Type B pancreatic cell (in vitro differentiated cells): ENCODE measurements around the gene GPA33. TPM values are rescaled to one million over a fixed set of nuclear protein-coding genes. Genes with fewer than 3 reads are reported as not detected.

Experiments used
- DNase-seq: peaks from one replicate; pipeline ENCODE4 v3.0.0; 2021; ENCODE audit warnings: mixed read lengths; ENCODE audit not compliant: unreplicated experiment; ENCODE audit errors: extremely low spot score
- H3K27ac Mint-ChIP-seq: 2 replicates; pipeline ENCODE4 v1.8.0; 2021; ENCODE audit warnings: mild to moderate bottlenecking, mixed read lengths
- H3K27me3 Mint-ChIP-seq: 2 replicates; pipeline ENCODE4 v1.8.0; 2021; ENCODE audit warnings: mixed read lengths
- H3K36me3 Mint-ChIP-seq: 2 replicates; pipeline ENCODE4 v1.8.0; 2021; ENCODE audit warnings: mixed read lengths
- H3K4me1 Mint-ChIP-seq: one replicate; pipeline ENCODE4 v1.8.0; 2021; ENCODE audit warnings: mixed read lengths; ENCODE audit not compliant: unreplicated experiment
- H3K4me3 Mint-ChIP-seq: 2 replicates; pipeline ENCODE4 v1.8.0; 2021; ENCODE audit warnings: mild to moderate bottlenecking, mixed read lengths
- H3K9me3 Mint-ChIP-seq: 2 replicates; pipeline ENCODE4 v1.8.0; 2021; ENCODE audit warnings: mixed read lengths
- CTCF ChIP-seq: fragments of 200-600 bp; sonication (generic); conservative IDR thresholded peaks from 2 replicates; pipeline ENCODE4 v1.5.0; 2021; ENCODE audit warnings: antibody characterized with exemption, mild to moderate bottlenecking
- total RNA-seq: library from RNA; stranded (reverse); gene quantifications from 2 replicates; pipeline ENCODE4 v1.2.1, GENCODE V29; 2021; ENCODE audit warnings: low replicate concordance

GPA33 gene
- total RNA-seq, 1 donor from 2014 or later, result 0.68 TPM

GRCh38 chr1:167109125-167109524, 18.9 kb upstream of the GPA33 start:
- Mint-ChIP-seq H3K9me3 (peaks cover 5% of the 10 kb centered on the region), H3K4me3 (no peak overlapping the region), H3K4me1 (peaks cover 23% of the 10 kb centered on the region), H3K27me3 (peaks cover 6% of the 10 kb centered on the region), H3K36me3 (no peaks in the 10 kb centered on the region), H3K27ac (no peak overlapping the region)
- TF ChIP-seq CTCF, result no peak
- no peak for DNase-seq

GRCh38 chr1:167107456-167107855, 17.3 kb upstream of the GPA33 start:
- H3K27ac Mint-ChIP-seq, result no peak overlapping the region
- H3K27me3 Mint-ChIP-seq, result peaks cover 6% of the 10 kb centered on the region
- H3K4me1 Mint-ChIP-seq, result peaks cover 24% of the 10 kb centered on the region
- no peak for TF ChIP-seq CTCF
- H3K36me3 Mint-ChIP-seq, result no peaks in the 10 kb centered on the region
- H3K4me3 Mint-ChIP-seq, result no peak overlapping the region
- no peak for DNase-seq
- peaks cover 5% of the 10 kb centered on the region for H3K9me3 Mint-ChIP-seq

GRCh38 chr1:167106119-167106461, 15.9 kb upstream of the GPA33 start:
- DNase-seq, result no peak

GRCh38 chr1:167105271-167106118, 15.3 kb upstream of the GPA33 start:
- Mint-ChIP-seq H3K27me3 (peaks cover 4% of the 10 kb centered on the region), H3K27ac (no peak overlapping the region), H3K36me3 (no peaks in the 10 kb centered on the region), H3K9me3 (peaks cover 5% of the 10 kb centered on the region), H3K4me1 (peaks cover 24% of the 10 kb centered on the region), H3K4me3 (no peak overlapping the region)
- DNase-seq, result no peak
- TF ChIP-seq CTCF, result no peak

More at GRCh38 chr1:167106119-167106461, 15.9 kb upstream of the GPA33 start:
- no peaks in the 10 kb centered on the region for H3K36me3 Mint-ChIP-seq
- H3K27me3 Mint-ChIP-seq, result peaks cover 6% of the 10 kb centered on the region
- TF ChIP-seq CTCF, result no peak
- H3K9me3 Mint-ChIP-seq, result peaks cover 5% of the 10 kb centered on the region
- no peak overlapping the region for H3K27ac Mint-ChIP-seq
- H3K4me1 Mint-ChIP-seq, result peaks cover 24% of the 10 kb centered on the region
- H3K4me3 Mint-ChIP-seq, result no peak overlapping the region

GRCh38 chr1:167104256-167104633, 14.1 kb upstream of the GPA33 start:
- no peaks in the 10 kb centered on the region for H3K36me3 Mint-ChIP-seq
- no peak overlapping the region for H3K4me3 Mint-ChIP-seq
- no peaks in the 10 kb centered on the region for H3K9me3 Mint-ChIP-seq
- TF ChIP-seq CTCF, result no peak
- no peaks in the 10 kb centered on the region for H3K27me3 Mint-ChIP-seq
- H3K4me1 Mint-ChIP-seq, result peaks cover 24% of the 10 kb centered on the region
- no peak for DNase-seq
- H3K27ac Mint-ChIP-seq, result no peak overlapping the region
